Measurements from ENCODE around the gene PSD2. TPM values are rescaled to one million over a fixed set of nuclear protein-coding genes. Genes with fewer than 3 reads are reported as not detected.
A peak's percentile ranks its signal among the peaks of the same experiment; 100 is the strongest.

The PSD2 gene
- polyA plus RNA-seq, 1 donor: 0.31 TPM

GRCh38 chr5:139838381-139839197 lies 43.0 kb downstream of the PSD2 start:
- no peak for DNase-seq

- DNase-seq: no peak
Measured at GRCh38 chr5:139839232-139839815, 43.7 kb downstream of the PSD2 start.

GRCh38 chr5:139839918-139840317 lies 44.3 kb downstream of the PSD2 start:
- DNase-seq: no peak

- no peak for DNase-seq
Measured at GRCh38 chr5:139841549-139841948, 45.9 kb downstream of the PSD2 start.

- DNase-seq: no peak
Measured at GRCh38 chr5:139842321-139842720, 46.7 kb downstream of the PSD2 start.

GRCh38 chr5:139843991-139844390 lies 48.4 kb downstream of the PSD2 start:
- no peak for DNase-seq

- DNase-seq: no peak
Measured at GRCh38 chr5:139844472-139845145, 49.0 kb downstream of the PSD2 start.

- no peak for DNase-seq
Measured at GRCh38 chr5:139845846-139846681, 50.5 kb downstream of the PSD2 start.

GRCh38 chr5:139847091-139847490 lies 51.5 kb downstream of the PSD2 start:
- no peak for DNase-seq

GRCh38 chr5:139847790-139848507 lies 52.3 kb downstream of the PSD2 start:
- peak; percentile 68 for DNase-seq

GRCh38 chr5:139848508-139849100 lies 53.0 kb downstream of the PSD2 start:
- no peak for DNase-seq

GRCh38 chr5:139849501-139849900 lies 53.9 kb downstream of the PSD2 start:
- no peak for DNase-seq

GRCh38 chr5:139849942-139850341 lies 54.3 kb downstream of the PSD2 start:
- no peak for DNase-seq

- DNase-seq: no peak
Measured at GRCh38 chr5:139850423-139851016, 54.9 kb downstream of the PSD2 start.

- DNase-seq: no peak
Measured at GRCh38 chr5:139851558-139851957, 56.0 kb downstream of the PSD2 start.

GRCh38 chr5:139852696-139853095 lies 57.1 kb downstream of the PSD2 start:
- no peak for DNase-seq

- no peak for DNase-seq
Measured at GRCh38 chr5:139854029-139854605, 58.5 kb downstream of the PSD2 start.

- no peak for DNase-seq
Measured at GRCh38 chr5:139854953-139855352, 59.3 kb downstream of the PSD2 start.

- no peak for DNase-seq
Measured at GRCh38 chr5:139855451-139855850, 59.8 kb downstream of the PSD2 start.

GRCh38 chr5:139855946-139856540 lies 60.4 kb downstream of the PSD2 start:
- no peak for DNase-seq

All from hindlimb muscle (tissue), 1 donor.